ENCODE measurements around the gene FAM53A. TPM values are rescaled to one million over a fixed set of nuclear protein-coding genes. Genes with fewer than 3 reads are reported as not detected.

Gene FAM53A
- total and polyA plus RNA-seq, 2 of the 4 experiments (the other 2 are of a cell fraction) = 2.0 to 3.1 TPM

DNA sequence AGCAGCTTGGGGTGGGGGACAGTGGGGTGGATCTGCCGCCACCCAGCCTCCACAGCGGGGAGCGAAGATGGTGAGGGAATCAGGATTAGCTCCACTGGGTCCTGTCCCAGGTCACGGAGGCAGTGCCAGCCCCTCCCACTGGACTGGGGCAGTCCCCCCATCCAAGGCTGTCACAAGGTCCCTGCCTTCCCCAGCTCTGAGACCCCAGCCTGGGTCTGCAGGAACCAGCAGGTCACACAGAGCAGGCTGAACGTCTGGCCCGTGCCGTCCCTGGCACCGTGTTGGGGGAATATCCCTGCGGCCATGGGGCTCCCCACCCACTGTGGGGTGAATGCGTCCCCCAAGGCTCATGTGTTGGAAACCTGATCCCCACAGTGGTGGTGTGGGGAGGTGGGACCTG is 62.6 kb downstream of the FAM53A start:
- H3K9me3 ChIP-seq (ENCODE audit: control insufficient read depth, insufficient read depth, low read length) = peaks cover 2% of the 10 kb centered on the region
- no peak overlapping the region for H2BK120ac ChIP-seq (ENCODE audit: low read depth, low read length)
- BruUV-seq (replicated peaks) = no TSS peak
- ChIA-PET POLR2A (ENCODE audit: unreplicated experiment) (no interaction called here), CTCF (no interaction called here)
- no peak overlapping the region for H4K8ac ChIP-seq (ENCODE audit: low read depth in 2 of 2, low read length in 2 of 2)
- H3K4me1 ChIP-seq (ENCODE audit: control insufficient read depth, insufficient read depth, low read length) = no peaks in the 10 kb centered on the region
- no peak overlapping the region for H2BK20ac ChIP-seq (ENCODE audit: low read depth, low read length)
- no peak overlapping the region for H3K4ac ChIP-seq (ENCODE audit: low read depth, low read length)
- no peaks in the 10 kb centered on the region for H4K20me1 ChIP-seq (ENCODE audit: insufficient read depth, low read length)
- no peaks in the 10 kb centered on the region for H3K9me1 ChIP-seq (ENCODE audit: insufficient read depth, low read length)
- no peak overlapping the region for H2BK5ac ChIP-seq (ENCODE audit: low read depth, low read length, poor library complexity, severe bottlenecking)
- H3K27ac ChIP-seq (ENCODE audit: insufficient read depth, low read length) = no peak overlapping the region
- no peak overlapping the region for H4K91ac ChIP-seq (ENCODE audit: insufficient read depth, low read depth, low read length)
- no peak overlapping the region for H3K56ac ChIP-seq (ENCODE audit: extremely low read depth, insufficient read depth, low read length)
- no peak overlapping the region for H3K14ac ChIP-seq (replicated peaks; ENCODE audit: low read depth, low read length)
- WGBS, 2 experiments (ENCODE audit: extremely low coverage in 2 of 2, insufficient read length in 1 of 2) = 80% methylated on average over 1 of the region's 10 CpGs; no CpG with 5 or more reads in 1 of the 2 experiments
- no peak overlapping the region for H3K18ac ChIP-seq (ENCODE audit: low read depth, low read length)
- in situ Hi-C loops (cut with MboI; ENCODE audit: low sequenced_read_pairs) = no loop called here
- dilution Hi-C loops (cut with HindIII; ENCODE audit: low sequenced_read_pairs, unreplicated experiment) = no loop called here
- no peak overlapping the region for H2AFZ ChIP-seq (replicated peaks; ENCODE audit: low read length, poor library complexity)
- no peak overlapping the region for H3K4me2 ChIP-seq (ENCODE audit: low read depth, low read length)
- no peak for ATAC-seq (ENCODE audit: low read depth)
- H2AK5ac ChIP-seq (ENCODE audit: low read depth, low read length) = no peak overlapping the region
- H3K9ac ChIP-seq (ENCODE audit: low read depth, low read length) = no peak overlapping the region
- no peak for DNase-seq
- H3K23ac ChIP-seq (ENCODE audit: low read depth, low read length) = no peak overlapping the region
- H3K36me3 ChIP-seq (ENCODE audit: control insufficient read depth, insufficient read depth, low read length) = no peaks in the 10 kb centered on the region
- TF ChIP-seq CHD1 (IDR thresholded peaks at IDR 0.05; ENCODE audit: low read depth, low read length) = no peak
- no peak for TF ChIP-seq SMC3 (IDR thresholded peaks at IDR 0.05; ENCODE audit: low read depth, low read length)
- no peak for TF ChIP-seq CEBPB (IDR thresholded peaks at IDR 0.05; ENCODE audit: low read depth, low read length)
- no peak for TF ChIP-seq RAD21 (IDR thresholded peaks at IDR 0.05; ENCODE audit: low read length)
- TF ChIP-seq, protein P1, sequence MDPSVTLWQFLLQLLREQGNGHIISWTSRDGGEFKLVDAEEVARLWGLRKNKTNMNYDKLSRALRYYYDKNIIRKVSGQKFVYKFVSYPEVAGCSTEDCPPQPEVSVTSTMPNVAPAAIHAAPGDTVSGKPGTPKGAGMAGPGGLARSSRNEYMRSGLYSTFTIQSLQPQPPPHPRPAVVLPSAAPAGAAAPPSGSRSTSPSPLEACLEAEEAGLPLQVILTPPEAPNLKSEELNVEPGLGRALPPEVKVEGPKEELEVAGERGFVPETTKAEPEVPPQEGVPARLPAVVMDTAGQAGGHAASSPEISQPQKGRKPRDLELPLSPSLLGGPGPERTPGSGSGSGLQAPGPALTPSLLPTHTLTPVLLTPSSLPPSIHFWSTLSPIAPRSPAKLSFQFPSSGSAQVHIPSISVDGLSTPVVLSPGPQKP (IDR thresholded peaks at IDR 0.05; ENCODE audit: borderline replicate concordance, low read depth, low read length) = no peak
- no peak for TF ChIP-seq POLR2A (IDR thresholded peaks at IDR 0.05; ENCODE audit: low read depth, low read length)
- no peak for TF ChIP-seq FOS (IDR thresholded peaks at IDR 0.05; ENCODE audit: low read depth, low read length)
- TF ChIP-seq RCOR1 (IDR thresholded peaks at IDR 0.05; ENCODE audit: insufficient replicate concordance, low read length) = no peak
- no peak for TF ChIP-seq RFX5 (IDR thresholded peaks at IDR 0.05; ENCODE audit: low read depth, low read length)
- TF ChIP-seq, protein P2, sequence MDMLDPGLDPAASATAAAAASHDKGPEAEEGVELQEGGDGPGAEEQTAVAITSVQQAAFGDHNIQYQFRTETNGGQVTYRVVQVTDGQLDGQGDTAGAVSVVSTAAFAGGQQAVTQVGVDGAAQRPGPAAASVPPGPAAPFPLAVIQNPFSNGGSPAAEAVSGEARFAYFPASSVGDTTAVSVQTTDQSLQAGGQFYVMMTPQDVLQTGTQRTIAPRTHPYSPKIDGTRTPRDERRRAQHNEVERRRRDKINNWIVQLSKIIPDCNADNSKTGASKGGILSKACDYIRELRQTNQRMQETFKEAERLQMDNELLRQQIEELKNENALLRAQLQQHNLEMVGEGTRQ (IDR thresholded peaks at IDR 0.05; ENCODE audit: low read depth, low read length) = no peak
- TF ChIP-seq MAZ (IDR thresholded peaks at IDR 0.05; ENCODE audit: borderline replicate concordance, low read depth, low read length) = no peak
- no peak for TF ChIP-seq NFE2L2 (IDR thresholded peaks at IDR 0.05; ENCODE audit: low read depth, low read length)
- no peak for TF ChIP-seq MAFK (IDR thresholded peaks at IDR 0.05; ENCODE audit: low read depth, low read length)
- TF ChIP-seq, protein P3, sequence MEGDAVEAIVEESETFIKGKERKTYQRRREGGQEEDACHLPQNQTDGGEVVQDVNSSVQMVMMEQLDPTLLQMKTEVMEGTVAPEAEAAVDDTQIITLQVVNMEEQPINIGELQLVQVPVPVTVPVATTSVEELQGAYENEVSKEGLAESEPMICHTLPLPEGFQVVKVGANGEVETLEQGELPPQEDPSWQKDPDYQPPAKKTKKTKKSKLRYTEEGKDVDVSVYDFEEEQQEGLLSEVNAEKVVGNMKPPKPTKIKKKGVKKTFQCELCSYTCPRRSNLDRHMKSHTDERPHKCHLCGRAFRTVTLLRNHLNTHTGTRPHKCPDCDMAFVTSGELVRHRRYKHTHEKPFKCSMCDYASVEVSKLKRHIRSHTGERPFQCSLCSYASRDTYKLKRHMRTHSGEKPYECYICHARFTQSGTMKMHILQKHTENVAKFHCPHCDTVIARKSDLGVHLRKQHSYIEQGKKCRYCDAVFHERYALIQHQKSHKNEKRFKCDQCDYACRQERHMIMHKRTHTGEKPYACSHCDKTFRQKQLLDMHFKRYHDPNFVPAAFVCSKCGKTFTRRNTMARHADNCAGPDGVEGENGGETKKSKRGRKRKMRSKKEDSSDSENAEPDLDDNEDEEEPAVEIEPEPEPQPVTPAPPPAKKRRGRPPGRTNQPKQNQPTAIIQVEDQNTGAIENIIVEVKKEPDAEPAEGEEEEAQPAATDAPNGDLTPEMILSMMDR (conservative IDR thresholded peaks at IDR 0.05; ENCODE audit: low read depth, low read length) = no peak
- no peak for TF ChIP-seq BHLHE40 (IDR thresholded peaks at IDR 0.05; ENCODE audit: low read depth, low read length)
- no peak for TF ChIP-seq MXI1 (IDR thresholded peaks at IDR 0.05; ENCODE audit: borderline replicate concordance, low read depth, low read length)
- no peak overlapping the region for H3K4me3 ChIP-seq (ENCODE audit: insufficient read depth, low read depth, low read length)
- no peaks in the 10 kb centered on the region for H3K79me1 ChIP-seq (ENCODE audit: low read depth in 1 of 2, low read length in 2 of 2)
- intact Hi-C loops (cut with micrococcal nuclease) = no loop called here
- H4K5ac ChIP-seq (ENCODE audit: low read depth, low read length) = no peak overlapping the region
- H2BK15ac ChIP-seq (ENCODE audit: low read depth, low read length) = no peak overlapping the region
- no peaks in the 10 kb centered on the region for H3K27me3 ChIP-seq (ENCODE audit: control insufficient read depth, insufficient read depth, low read length)
- H2AK9ac ChIP-seq (replicated peaks; ENCODE audit: low read depth, low read length, poor library complexity) = no peak overlapping the region
